ENCODE data around the gene SBF1.

Gene SBF1

GRCh38 chr22:50474710-50475651, at the start of gene SBF1:
SBF1 (minus strand) TSS chr22:50475035; CDS start chr22:50474840, 195 bp downstream.
- peak within 1 kb of the TSS; percentile 73 for H3K27ac ChIP-seq
- TF ChIP-seq ZFX (IDR thresholded peaks at IDR 0.05) (peak; percentile 80; the same call in 1 of the 2 replicates), CTCF (conservative IDR thresholded peaks at IDR 0.05) (no peak)

GRCh38 chr22:50523806-50524675, 49.2 kb upstream of the SBF1 start:
- no peak for TF ChIP-seq CTCF (conservative IDR thresholded peaks at IDR 0.05)
- TF ChIP-seq ZFX (IDR thresholded peaks at IDR 0.05): no peak
- peak overlapping the region; percentile 98 for H3K27ac ChIP-seq

GRCh38 chr22:50523458-50523805, 48.6 kb upstream of the SBF1 start:
- H3K27ac ChIP-seq: peak overlapping the region; percentile 98; the same call in 1 of the 2 replicates
- TF ChIP-seq ZFX (IDR thresholded peaks at IDR 0.05) (no peak), CTCF (conservative IDR thresholded peaks at IDR 0.05) (no peak)

GRCh38 chr22:50522806-50523438, 48.1 kb upstream of the SBF1 start:
- no peak overlapping the region for H3K27ac ChIP-seq
- TF ChIP-seq CTCF (conservative IDR thresholded peaks at IDR 0.05) (no peak), ZFX (IDR thresholded peaks at IDR 0.05) (no peak)

- no peak for TF ChIP-seq ZFX (IDR thresholded peaks at IDR 0.05)
- no peak for TF ChIP-seq CTCF (conservative IDR thresholded peaks at IDR 0.05)
- no peak overlapping the region for H3K27ac ChIP-seq
These were observed 47.5 kb upstream of the SBF1 start for GRCh38 chr22:50522208-50522805.

GRCh38 chr22:50521710-50522109, 46.9 kb upstream of the SBF1 start:
- no peak for TF ChIP-seq ZFX (IDR thresholded peaks at IDR 0.05)
- TF ChIP-seq CTCF (conservative IDR thresholded peaks at IDR 0.05): no peak
- H3K27ac ChIP-seq: no peak overlapping the region

Measured in C4-2B (cell line).